CMK (cell line): Measurements from ENCODE around the gene PTPRO.

Experiments used
- DNase-seq: peaks from one replicate; pipeline ENCODE4 v3.0.0-alpha.2; 2010; ENCODE audit warnings: low read depth

PTPRO gene

DNA sequence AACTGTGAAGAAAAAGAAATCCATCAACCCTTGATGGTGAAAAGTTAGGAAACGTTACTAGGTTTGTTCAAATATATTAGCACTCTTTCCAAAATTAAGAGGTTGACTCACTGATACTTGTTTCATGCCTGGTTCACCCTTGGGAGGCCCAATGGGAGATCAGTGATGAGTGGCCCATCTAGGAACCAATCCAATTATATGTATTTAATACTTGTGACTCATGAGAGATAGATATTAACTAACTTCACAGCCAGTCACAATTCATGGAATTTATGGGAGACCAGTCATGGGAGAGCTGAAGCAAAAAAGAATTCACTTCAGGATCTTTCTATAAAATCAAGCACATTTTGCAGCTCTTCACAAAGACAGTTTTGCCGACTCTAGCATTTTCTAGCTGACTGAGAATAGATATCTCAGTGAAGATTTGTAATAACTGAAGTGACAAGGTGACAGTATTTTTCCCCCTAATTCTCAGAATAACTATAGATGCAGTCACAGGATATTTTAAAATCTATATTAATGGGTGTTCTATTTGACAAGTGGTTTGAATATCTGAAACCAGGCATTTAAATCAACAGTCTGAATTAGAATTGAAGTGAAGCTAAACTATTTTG lies 236.7 kb downstream of the PTPRO start:
- no peak for DNase-seq

GRCh38 chr12:15561396-15561795 lies 239.1 kb downstream of the PTPRO start:
- DNase-seq: no peak

DNA sequence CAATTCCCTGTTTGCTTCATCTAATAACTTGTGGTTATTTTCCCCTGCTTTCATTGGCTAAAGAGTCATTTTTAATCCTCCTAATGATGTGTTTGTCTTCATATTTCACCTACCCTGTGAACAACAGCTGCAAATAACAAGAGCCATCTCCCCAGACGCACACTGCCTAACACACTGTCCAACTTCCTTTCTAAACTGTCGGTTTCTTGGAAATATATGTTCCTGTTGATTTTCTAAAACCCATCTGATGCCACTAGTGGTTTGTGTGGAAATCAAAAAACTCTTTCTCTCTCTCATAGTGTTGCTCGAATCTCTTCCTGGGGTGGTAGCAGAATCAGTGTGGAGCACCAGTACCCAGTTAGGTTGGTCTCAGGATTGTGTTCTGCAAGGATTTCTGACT lies 240.0 kb downstream of the PTPRO start:
- DNase-seq: no peak

GRCh38 chr12:15563663-15564062 lies 241.4 kb downstream of the PTPRO start:
- DNase-seq: no peak

DNA sequence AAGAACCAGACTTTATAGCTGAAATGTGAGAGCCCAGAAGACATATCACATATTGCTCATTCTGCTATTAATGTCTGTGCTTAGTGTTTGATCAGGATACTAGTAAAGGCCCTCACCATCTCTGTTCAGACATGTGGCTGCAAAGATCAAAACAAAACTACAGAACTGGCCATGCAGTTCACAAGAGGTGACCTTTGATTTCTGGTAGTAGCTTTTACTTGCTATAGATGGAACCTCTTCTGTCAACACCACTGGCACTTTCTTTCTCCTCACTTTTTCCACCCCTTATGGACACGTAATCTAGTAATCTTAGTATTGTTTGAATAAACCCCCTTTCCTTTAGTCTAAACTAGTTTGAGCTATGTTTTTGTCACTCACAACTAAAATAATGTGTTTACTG lies 252.0 kb downstream of the PTPRO start:
- DNase-seq: no peak

GRCh38 chr12:15575671-15576541 lies 253.6 kb downstream of the PTPRO start:
- DNase-seq: no peak

GRCh38 chr12:15580431-15580830 lies 258.1 kb downstream of the PTPRO start:
- no peak for DNase-seq

- DNase-seq: no peak
These were observed 258.7 kb downstream of the PTPRO start for GRCh38 chr12:15581006-15581405.

DNA sequence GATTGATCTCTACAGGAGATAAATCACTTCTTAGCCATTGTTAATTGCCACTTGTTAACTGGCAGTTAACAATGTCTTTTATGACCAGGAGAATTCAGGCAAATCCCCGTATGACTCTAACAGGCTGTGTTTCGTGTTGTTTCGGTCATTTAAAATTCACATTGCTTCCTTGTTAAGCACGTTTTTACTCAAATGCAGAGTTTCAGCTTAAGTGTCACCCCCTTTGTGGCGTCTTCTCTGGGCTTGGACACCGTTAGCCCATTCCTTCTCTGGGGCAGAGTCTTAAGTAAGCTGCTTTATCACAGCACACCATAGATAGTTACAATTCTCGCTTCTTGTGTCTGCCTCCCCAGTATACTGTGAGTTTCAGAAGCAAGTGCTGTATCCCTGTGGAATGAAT lies 261.5 kb downstream of the PTPRO start:
- DNase-seq: no peak

DNA sequence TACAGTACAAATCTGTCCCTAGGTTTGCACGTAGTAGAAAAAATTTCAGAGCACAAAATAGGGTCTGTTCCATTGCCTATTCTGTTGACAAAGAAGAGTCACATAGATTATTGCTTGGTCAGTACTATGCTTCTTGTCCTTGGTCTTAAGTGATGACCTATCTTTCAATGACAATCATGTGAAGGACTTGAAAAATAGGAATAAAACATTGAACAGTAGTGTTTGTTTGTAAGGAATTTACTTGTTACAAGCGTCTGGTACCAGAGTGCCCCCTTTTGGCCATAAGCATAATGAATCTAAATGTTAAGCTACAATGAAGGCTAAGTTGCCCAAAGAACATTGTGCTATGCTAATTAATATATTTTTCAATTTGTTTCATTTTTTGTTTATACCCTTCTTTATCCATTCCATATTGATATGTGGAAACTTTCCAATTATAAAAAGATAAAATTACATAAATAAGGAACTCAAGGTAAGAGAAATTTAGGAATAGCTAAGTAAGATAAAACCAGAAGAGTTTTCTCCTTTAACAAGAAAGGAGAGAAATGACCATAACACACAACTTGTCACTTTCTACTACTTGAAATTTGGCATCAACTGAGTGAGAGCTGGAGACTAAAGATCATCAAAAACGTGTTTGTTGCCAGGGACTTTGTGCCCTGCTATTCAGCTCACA lies 262.2 kb downstream of the PTPRO start:
- DNase-seq: no peak

GRCh38 chr12:15589328-15590032 lies 267.2 kb downstream of the PTPRO start:
- no peak for DNase-seq

- no peak for DNase-seq
These were observed 268.0 kb downstream of the PTPRO start for GRCh38 chr12:15590180-15590826.

DNA sequence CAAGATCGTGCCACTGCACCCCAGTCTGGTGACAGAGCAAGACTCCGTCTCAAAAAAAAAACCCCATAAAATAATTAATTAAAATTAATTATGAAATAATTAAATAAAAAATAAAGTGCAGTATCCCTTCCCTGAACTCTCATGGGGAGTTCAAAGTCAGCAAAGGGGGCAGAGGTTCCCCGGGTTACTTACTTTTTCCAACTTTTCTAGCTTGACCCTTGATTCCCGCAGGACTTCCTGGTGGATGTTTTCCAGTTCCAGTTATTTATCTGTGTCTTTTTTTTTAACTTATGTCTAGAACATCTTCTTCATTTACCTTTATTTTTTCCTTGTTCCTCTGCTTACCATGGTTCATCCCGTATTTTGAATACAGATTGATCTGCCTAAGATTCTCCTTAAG lies 269.5 kb downstream of the PTPRO start:
- DNase-seq: no peak

GRCh38 chr12:15592934-15593333 lies 270.6 kb downstream of the PTPRO start:
- DNase-seq: no peak

DNA sequence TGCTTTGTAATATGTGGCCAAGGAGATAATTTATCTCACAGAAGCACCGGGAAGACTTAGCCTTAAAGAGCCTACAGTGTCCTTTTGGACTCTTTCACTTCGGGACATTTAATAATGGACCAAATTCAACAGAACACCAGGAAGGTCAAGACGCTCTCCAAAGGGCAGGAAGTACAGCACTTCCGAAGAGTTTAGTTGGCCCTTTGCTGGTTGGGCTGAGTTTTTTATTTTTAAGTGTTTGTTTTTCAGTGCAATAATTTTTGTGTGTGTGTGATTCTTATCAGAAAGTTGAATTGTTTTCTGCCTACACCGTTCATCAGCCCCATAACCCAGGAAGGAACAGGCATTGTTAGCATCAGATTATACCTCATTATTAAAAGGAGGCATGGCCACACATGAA lies 273.9 kb downstream of the PTPRO start:
- DNase-seq: no peak

DNA sequence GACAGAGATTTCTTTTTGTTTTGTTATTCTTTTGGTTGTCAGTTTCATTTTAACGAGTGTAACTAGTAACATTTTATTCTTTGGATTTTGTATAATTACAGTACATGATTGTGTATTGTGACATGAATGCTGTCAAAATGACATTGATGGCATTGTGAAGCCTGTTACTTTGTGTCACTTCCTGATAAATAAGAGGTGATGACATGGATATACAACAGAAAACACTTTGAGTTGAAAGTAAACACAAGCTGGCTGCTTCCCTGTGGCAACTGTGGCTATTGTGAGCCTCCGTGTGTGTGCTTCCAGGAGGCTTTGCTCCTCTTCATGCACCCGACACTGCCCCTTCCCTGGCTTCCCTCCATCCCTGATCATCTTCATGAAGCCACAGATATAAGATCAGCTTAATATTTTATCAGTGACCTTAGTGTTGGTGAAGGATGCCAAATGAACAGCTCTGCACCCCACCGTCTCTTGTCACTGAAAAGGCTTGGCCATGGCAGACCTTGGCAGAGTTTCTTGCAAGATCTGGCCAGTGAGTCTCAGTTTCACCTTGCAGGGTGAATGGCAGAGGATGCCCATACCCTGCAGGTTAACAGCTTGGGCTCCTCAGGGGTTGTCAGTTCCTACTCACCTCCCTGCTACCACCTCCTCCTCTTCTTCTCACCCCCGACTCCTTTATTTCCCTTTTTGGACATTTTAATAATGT lies 275.0 kb downstream of the PTPRO start:
- no peak for DNase-seq

DNA sequence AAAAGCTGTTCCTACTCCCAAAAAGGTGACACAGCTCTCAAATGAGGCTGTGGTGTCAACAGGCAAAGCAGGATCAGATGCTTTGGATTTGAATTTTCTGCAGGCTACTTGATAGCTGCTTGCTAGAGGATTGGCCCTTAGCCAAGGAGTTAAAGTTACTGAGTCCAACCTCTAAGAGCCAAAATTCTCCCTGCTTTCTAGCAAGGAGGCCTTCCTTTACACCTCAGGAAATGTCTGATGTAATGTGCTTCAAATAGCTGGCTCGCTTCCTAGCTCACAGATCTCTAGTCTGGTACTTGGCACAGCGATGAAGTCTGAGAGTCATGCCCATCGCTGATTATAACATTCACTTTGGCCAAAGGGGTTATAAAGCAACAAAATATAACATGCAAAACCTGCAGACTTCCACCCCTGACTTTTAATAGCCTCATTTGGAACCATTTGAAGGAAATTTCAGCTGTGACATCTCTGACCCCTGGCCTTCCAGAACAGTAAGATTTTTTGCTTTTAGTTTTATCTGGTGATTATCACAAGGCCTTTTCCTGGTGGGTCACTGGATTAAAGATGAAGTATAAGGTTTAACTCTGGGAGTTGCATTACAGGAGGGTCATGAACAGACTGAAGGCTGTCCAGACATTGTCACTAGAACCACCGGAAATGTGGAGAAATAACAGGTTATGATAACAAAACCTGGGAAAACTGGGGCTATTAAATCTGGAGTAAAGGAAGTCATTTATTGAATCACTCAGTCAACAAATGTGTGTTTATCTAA lies 277.1 kb downstream of the PTPRO start:
- DNase-seq: no peak

GRCh38 chr12:15600223-15600935 lies 278.1 kb downstream of the PTPRO start:
- DNase-seq: no peak

DNA sequence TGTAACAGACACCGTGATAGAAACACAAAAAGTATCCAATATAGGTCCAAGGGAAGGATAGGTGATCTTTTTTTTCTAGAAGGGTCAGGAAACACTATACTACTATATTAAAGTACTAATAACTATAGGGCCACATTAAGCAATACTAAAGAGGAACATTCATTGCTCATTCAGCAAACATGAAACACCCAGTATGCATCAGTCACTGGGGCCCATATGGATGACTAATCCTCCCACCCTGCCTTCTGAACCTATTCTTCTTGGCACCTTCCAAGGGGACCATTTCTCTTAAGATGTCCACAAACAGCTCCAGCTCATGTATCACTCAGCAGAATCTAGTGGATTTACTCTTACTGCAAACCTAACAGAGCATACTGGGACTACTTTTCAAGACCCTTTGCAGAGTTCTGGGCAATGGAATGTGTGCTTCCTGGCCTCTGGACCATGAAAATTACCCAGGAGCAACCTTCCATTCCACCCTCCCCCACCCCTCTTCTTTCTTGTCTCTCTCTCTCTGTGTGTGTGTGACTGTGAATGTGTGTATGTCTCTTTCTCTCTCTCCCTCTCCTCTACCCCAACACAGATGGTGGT lies 279.0 kb downstream of the PTPRO start:
- no peak for DNase-seq
